Measurements from ENCODE around the gene CD300LF. TPM values are rescaled to one million over a fixed set of nuclear protein-coding genes. Genes with fewer than 3 reads are reported as not detected.

The CD300LF gene
- total RNA-seq, 1 experiment from 2014 or later = not detected

Other genes starting within 250 kb of the CD300LF start
- gene CD300A, start 246.3 kb downstream of the CD300LF start, total RNA-seq (2014; rRNA removed; shearing (Covaris generic)) = not detected in 2 replicates
- not detected in 2 replicates for gene CD300LB, start 181.4 kb downstream of the CD300LF start, total RNA-seq (2014; rRNA removed; shearing (Covaris generic))
- gene CD300C, start 166.8 kb downstream of the CD300LF start, total RNA-seq (2014; rRNA removed; shearing (Covaris generic)) = not detected in 2 replicates
- not detected in 2 replicates for gene CD300H, start 145.4 kb downstream of the CD300LF start, total RNA-seq (2014; rRNA removed; shearing (Covaris generic))
- gene CD300LD, start 120.6 kb downstream of the CD300LF start, total RNA-seq (2014; rRNA removed; shearing (Covaris generic)) = not detected in 2 replicates
- not detected in 2 replicates for gene CD300E, start 89.2 kb downstream of the CD300LF start, total RNA-seq (2014; rRNA removed; shearing (Covaris generic))
- not detected in 2 replicates for gene RAB37, start 24.3 kb upstream of the CD300LF start, total RNA-seq (2014; rRNA removed; shearing (Covaris generic))
- gene NHERF1, start 35.7 kb upstream of the CD300LF start, total RNA-seq (2014; rRNA removed; shearing (Covaris generic)) = 15.0 TPM in 2 replicates
- 11.4 and 12.1 TPM in 2 replicates for gene NAT9, start 63.4 kb upstream of the CD300LF start, total RNA-seq (2014; rRNA removed; shearing (Covaris generic))
- not detected in 2 replicates for gene GRIN2C, start 147.0 kb upstream of the CD300LF start, total RNA-seq (2014; rRNA removed; shearing (Covaris generic))
- gene FDXR, start 160.1 kb upstream of the CD300LF start, total RNA-seq (2014; rRNA removed; shearing (Covaris generic)) = 3.4 and 6.1 TPM in 2 replicates
- gene FADS6, start 180.7 kb upstream of the CD300LF start, total RNA-seq (2014; rRNA removed; shearing (Covaris generic)) = not detected in 2 replicates
- not detected in 2 replicates for gene USH1G, start 210.3 kb upstream of the CD300LF start, total RNA-seq (2014; rRNA removed; shearing (Covaris generic))
- not detected in 2 replicates for gene OTOP2, start 211.3 kb upstream of the CD300LF start, total RNA-seq (2014; rRNA removed; shearing (Covaris generic))
- gene OTOP3, start 223.0 kb upstream of the CD300LF start, total RNA-seq (2014; rRNA removed; shearing (Covaris generic)) = not detected in 2 replicates

Measured in RPMI7951 (cell line).